K562 (cell line): ENCODE data around the gene CEBPE. TPM values are rescaled to one million over a fixed set of nuclear protein-coding genes. Genes with fewer than 3 reads are reported as not detected.

Experiments used
- AFF4 ChIP-seq: sonication (generic); formaldehyde crosslinking; IDR thresholded peaks from 2 replicates; pipeline ENCODE4 v1.8.0; 2023; ENCODE audit warnings: mild to moderate bottlenecking, missing genetic modification reagents
- CBFB ChIP-seq: sonication (generic); formaldehyde crosslinking; IDR thresholded peaks from 2 replicates; pipeline ENCODE4 v1.4.0; 2020; ENCODE audit warnings: mild to moderate bottlenecking, missing genetic modification reagents
- CBX1 ChIP-seq: sonication (generic); IDR thresholded peaks from 2 replicates; pipeline ENCODE4 v1.6.1; 2016; ENCODE audit warnings: antibody characterized with exemption, low read depth, mild to moderate bottlenecking
- ELF1 ChIP-seq: fragments of 200-800 bp; sonication (Bioruptor generic); IDR thresholded peaks from 2 replicates; pipeline ENCODE4 v1.6.1; 2016; ENCODE audit warnings: missing genetic modification characterization, missing compliant biosample characterization
- FOXK1 ChIP-seq: sonication (generic); formaldehyde crosslinking; IDR thresholded peaks from 2 replicates; pipeline ENCODE4 v1.8.0; 2022; ENCODE audit warnings: missing genetic modification reagents, mild to moderate bottlenecking, borderline replicate concordance
- HDAC1 ChIP-seq, 2 experiments: fragments of 450-650 bp; IDR thresholded peaks; 2 replicates each; pipeline ENCODE4 v1.6.1; 2016 to 2017; ENCODE audit warnings: inconsistent platforms in 1 of 2, mild to moderate bottlenecking in 1 of 2, moderate library complexity in 1 of 2
- HOXB6 ChIP-seq: fragments of 250-450 bp; sonication (Bioruptor Pico); IDR thresholded peaks from 2 replicates; pipeline ENCODE4 v1.5.1; 2022; ENCODE audit warnings: mild to moderate bottlenecking, borderline replicate concordance
- MAX ChIP-seq: sonication (generic); formaldehyde crosslinking; IDR thresholded peaks from 2 replicates; pipeline ENCODE4 v1.9.0; 2022; ENCODE audit warnings: mild to moderate bottlenecking, missing genetic modification reagents
- MLLT1 ChIP-seq, 2 experiments: fragments of 450-650 bp; IDR thresholded peaks; 2 replicates each; pipeline ENCODE4 v1.6.1; 2016
- POLR2AphosphoS2 ChIP-seq: IDR thresholded peaks from 2 replicates; pipeline ENCODE4 v1.6.1; 2012; ENCODE audit warnings: low read length, improper control_type of control experiment
- RAD51 ChIP-seq: fragments of 450-650 bp; IDR thresholded peaks from 2 replicates; pipeline ENCODE4 v1.7.1; 2016; ENCODE audit warnings: low read depth, mild to moderate bottlenecking, borderline replicate concordance
- RBM25 ChIP-seq: fragments of 200-400 bp; formaldehyde crosslinking; IDR thresholded peaks from 2 replicates; pipeline ENCODE4 v1.6.1; 2018; ENCODE audit warnings: low read length, low read depth, moderate library complexity; ENCODE audit not compliant: severe bottlenecking
- SIN3A ChIP-seq, 2 experiments: fragments of 150-350 bp in 1 of 2; IDR thresholded peaks; 2 replicates each; pipeline ENCODE4 v1.6.1; 2011 to 2016; ENCODE audit warnings: borderline replicate concordance in 2 of 2, low read depth in 2 of 2, low read length in 2 of 2, mild to moderate bottlenecking in 2 of 2, moderate library complexity in 2 of 2; ENCODE audit not compliant: control insufficient read depth in 1 of 2
- SMARCE1 ChIP-seq: fragments of 450-650 bp; IDR thresholded peaks from 2 replicates; pipeline ENCODE4 v1.7.1; 2016; ENCODE audit warnings: mild to moderate bottlenecking
- SOX6 ChIP-seq: fragments of 450-650 bp; IDR thresholded peaks from 2 replicates; pipeline ENCODE4 v1.6.1; 2014; ENCODE audit warnings: mild to moderate bottlenecking
- THAP12 ChIP-seq: fragments of 250-450 bp; sonication (Bioruptor Pico); IDR thresholded peaks from 2 replicates; pipeline ENCODE4 v1.9.0; 2021; ENCODE audit warnings: mild to moderate bottlenecking, inconsistent platforms
- ZNF12 ChIP-seq: sonication (generic); formaldehyde crosslinking; IDR thresholded peaks from 2 replicates; pipeline ENCODE4 v1.4.0; 2020; ENCODE audit warnings: mild to moderate bottlenecking, missing genetic modification reagents
- ZNF280B ChIP-seq: fragments of 250-450 bp; sonication (Bioruptor Pico); IDR thresholded peaks from 2 replicates; pipeline ENCODE4 v1.5.1; 2021; ENCODE audit warnings: mild to moderate bottlenecking
- polyA plus RNA-seq, 8 experiments: library from polyadenylated mRNA; depleted of rRNA in 4 of 8; stranded (reverse) in 5 of 8; unstranded in 3 of 8; fragments of >200 nt; fragmentation: Nextera tagmentation in 2 of 8; fragmentation: Illumina TruSeq in 1 of 8; extraction: Ambion mirVana in 2 of 8; extraction: Trizol in 1 of 8; gene quantifications; 2 replicates each; pipeline versions ENCODE4 v1.2.1 to v1.2.3, GENCODE V29; 2011 to 2014; ENCODE audit warnings: inconsistent platforms in 1 of 8, missing spikeins in 1 of 8
- total RNA-seq, 7 experiments: library from RNA; depleted of rRNA in 6 of 7; stranded (reverse); fragments of >200 nt in 6 of 7; fragmentation: Illumina TruSeq in 2 of 7; extraction: Trizol in 2 of 7; gene quantifications; 2 replicates each; pipeline versions ENCODE4 v1.2.1 to v1.2.3, GENCODE V29; 2011 to 2021; ENCODE audit warnings: low replicate concordance in 1 of 7

The CEBPE gene
- total and polyA plus RNA-seq, 9 of the 15 experiments (the other 6 are each of a cell fraction or from before 2014, with no cell fraction given), result 0.09 to 0.15 (median 0.13) TPM; not detected in 6

GRCh38 chr14:23094666-23095195, 24.3 kb downstream of the CEBPE start, which contains the start of gene ACIN1 (continued):
- peak; percentile 90 for TF ChIP-seq AFF4
- no peak; the same call in 1 of the 2 replicates for TF ChIP-seq HOXB6
- peak; percentile 36; the same call in 1 of the 2 replicates for TF ChIP-seq SOX6
- TF ChIP-seq HDAC1 (IDR thresholded peaks at IDR 0.05), result 0 out of 4 replicates have a peak, but pooled peaks of 1 of the 2 experiments have one; percentile 52
- no peak for TF ChIP-seq ELF1
- TF ChIP-seq POLR2AphosphoS2, result peak; percentile 65; the same call in 1 of the 2 replicates
- no peak for TF ChIP-seq RBM25
- peak; percentile 7 to 45; a peak in 2 of 4 replicates for TF ChIP-seq SIN3A (IDR thresholded peaks at IDR 0.05; ENCODE audit: borderline replicate concordance in 2 of 2, control insufficient read depth in 1 of 2, low read depth in 2 of 2, low read length in 2 of 2)
- peak; percentile 4; the same call in 1 of the 2 replicates for TF ChIP-seq RAD51
- TF ChIP-seq ZNF280B, result no peak
- TF ChIP-seq FOXK1 (CRISPR knock-in tag), result peak; percentile 89; the same call in 1 of the 2 replicates
- peak; percentile 24; the same call in 1 of the 2 replicates for TF ChIP-seq SMARCE1
- no peak for TF ChIP-seq CBFB (CRISPR knock-in tag)
- TF ChIP-seq THAP12 (CRISPR knock-in tag), result peak; percentile 73; the same call in 1 of the 2 replicates
- peak; percentile 84 for TF ChIP-seq ZNF12 (CRISPR knock-in tag)
- TF ChIP-seq MAX (CRISPR knock-in tag), result peak; percentile 54; the same call in 1 of the 2 replicates
- peak in 1 of 2 experiments; percentile 80; a peak in 2 of 4 replicates for TF ChIP-seq MLLT1 (IDR thresholded peaks at IDR 0.05)
- peak; percentile 61; the same call in 1 of the 2 replicates for TF ChIP-seq CBX1
